Measurements from ENCODE around the gene FCHSD2. TPM values are rescaled to one million over a fixed set of nuclear protein-coding genes. Genes with fewer than 3 reads are reported as not detected.

Gene FCHSD2
- total RNA-seq, 4 donors from 2014 or later: 5.7 to 16.8 (median 7.9) TPM

DNA sequence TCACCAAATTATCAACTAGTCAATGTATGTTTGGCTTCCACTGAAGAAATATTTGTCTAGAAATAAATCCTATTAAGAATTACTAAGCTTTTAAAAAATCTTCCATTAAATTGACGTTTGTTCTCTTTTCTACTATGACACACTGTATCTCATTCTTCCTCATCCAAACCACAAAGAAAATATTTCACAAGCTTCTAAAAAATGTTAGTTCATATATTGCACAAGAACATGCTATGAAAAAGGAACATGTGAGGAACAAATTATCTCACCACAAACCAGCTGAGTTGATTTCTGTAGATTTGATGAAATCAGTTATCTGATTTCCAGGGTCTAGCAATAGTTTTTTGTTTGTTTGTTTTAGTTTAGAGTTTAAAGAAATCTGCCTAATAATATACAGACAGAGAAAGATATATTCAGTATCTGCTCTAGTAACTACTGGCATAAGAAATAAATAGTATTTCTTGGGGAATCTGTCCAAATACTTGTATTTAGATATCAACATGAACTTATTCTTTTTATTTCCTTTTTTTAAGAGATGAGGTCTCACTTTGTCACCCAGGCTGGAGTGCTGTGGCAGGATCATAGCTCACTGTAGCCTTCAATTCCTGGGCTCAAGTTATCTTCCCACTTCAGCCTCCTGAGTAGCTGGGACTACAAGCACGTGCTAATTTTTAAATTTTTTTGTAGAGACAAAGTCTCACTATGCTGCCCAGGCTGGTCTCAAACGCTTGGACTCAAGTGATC is 166.2 kb downstream of the FCHSD2 start:
- Histone ChIP-seq H3K36me3 (no peaks in the 10 kb centered on the region), H3K27ac (peak overlapping the region; percentile 77), H3K27me3 (no peaks in the 10 kb centered on the region), H3K4me1 (peaks cover 5% of the 10 kb centered on the region), H3K9me3 (no peaks in the 10 kb centered on the region), H3K4me3 (no peak overlapping the region)
- 58% methylated on average over 2 of the region's 3 CpGs for WGBS
- TF ChIP-seq, protein P1, sequence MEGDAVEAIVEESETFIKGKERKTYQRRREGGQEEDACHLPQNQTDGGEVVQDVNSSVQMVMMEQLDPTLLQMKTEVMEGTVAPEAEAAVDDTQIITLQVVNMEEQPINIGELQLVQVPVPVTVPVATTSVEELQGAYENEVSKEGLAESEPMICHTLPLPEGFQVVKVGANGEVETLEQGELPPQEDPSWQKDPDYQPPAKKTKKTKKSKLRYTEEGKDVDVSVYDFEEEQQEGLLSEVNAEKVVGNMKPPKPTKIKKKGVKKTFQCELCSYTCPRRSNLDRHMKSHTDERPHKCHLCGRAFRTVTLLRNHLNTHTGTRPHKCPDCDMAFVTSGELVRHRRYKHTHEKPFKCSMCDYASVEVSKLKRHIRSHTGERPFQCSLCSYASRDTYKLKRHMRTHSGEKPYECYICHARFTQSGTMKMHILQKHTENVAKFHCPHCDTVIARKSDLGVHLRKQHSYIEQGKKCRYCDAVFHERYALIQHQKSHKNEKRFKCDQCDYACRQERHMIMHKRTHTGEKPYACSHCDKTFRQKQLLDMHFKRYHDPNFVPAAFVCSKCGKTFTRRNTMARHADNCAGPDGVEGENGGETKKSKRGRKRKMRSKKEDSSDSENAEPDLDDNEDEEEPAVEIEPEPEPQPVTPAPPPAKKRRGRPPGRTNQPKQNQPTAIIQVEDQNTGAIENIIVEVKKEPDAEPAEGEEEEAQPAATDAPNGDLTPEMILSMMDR (IDR thresholded peaks at IDR 0.05): no peak
- TF ChIP-seq POLR2AphosphoS5 (IDR thresholded peaks at IDR 0.05) (no peak), POLR2A (IDR thresholded peaks at IDR 0.05) (no peak), EP300 (IDR thresholded peaks at IDR 0.05) (no peak)
- DNase-seq (ENCODE audit: low spot score in 2 of 2): no peak

- Histone ChIP-seq H3K27ac (no peak overlapping the region), H3K9me3 (no peaks in the 10 kb centered on the region), H3K4me3 (no peak overlapping the region), H3K36me3 (no peaks in the 10 kb centered on the region), H3K4me1 (peaks cover 5% of the 10 kb centered on the region), H3K27me3 (no peaks in the 10 kb centered on the region)
- no peak for DNase-seq (ENCODE audit: low spot score in 2 of 2)
- 86% methylated on average over 3 of the region's 3 CpGs for WGBS
- no peak for TF ChIP-seq EP300 (IDR thresholded peaks at IDR 0.05)
- no peak for TF ChIP-seq POLR2AphosphoS5 (IDR thresholded peaks at IDR 0.05)
- TF ChIP-seq, protein P1 (IDR thresholded peaks at IDR 0.05): no peak
- no peak for TF ChIP-seq POLR2A (IDR thresholded peaks at IDR 0.05)
Measured at GRCh38 chr11:72974487-72975205, 167.5 kb downstream of the FCHSD2 start.

DNA sequence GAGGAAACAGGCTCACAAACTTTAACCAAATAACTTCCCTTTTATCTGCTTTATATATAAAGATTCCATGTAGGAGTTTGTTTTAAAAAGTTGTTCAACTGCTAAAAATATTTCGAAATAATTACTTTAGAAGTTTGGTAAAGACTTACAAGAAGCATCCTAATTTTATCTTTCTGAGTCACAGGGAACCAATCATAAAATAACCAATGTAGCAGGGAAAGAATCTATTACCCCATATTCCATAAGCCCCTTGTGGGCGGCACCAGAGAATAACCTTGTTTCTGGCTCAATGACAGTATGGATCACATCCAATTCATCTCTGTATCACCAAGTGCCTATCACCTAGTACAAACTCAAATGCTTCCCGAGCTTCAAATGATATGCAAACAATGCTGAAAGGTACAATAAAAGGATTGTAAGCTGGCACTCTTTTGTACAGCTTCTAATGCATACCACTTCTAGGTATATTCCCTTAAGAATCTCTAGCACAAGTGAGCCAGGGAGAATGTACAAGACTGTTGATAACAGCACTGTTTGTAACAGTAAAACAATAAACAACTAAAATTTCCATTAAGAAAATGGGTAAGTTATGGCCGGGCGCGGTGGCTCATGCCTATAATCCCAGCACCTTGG is 169.5 kb downstream of the FCHSD2 start:
- H3K36me3 ChIP-seq: no peaks in the 10 kb centered on the region
- 90% methylated on average over 6 of the region's 6 CpGs for WGBS
- H3K27ac ChIP-seq: no peak overlapping the region
- peaks cover 5% of the 10 kb centered on the region for H3K4me1 ChIP-seq
- H3K9me3 ChIP-seq: no peaks in the 10 kb centered on the region
- H3K27me3 ChIP-seq: no peaks in the 10 kb centered on the region
- no peak overlapping the region for H3K4me3 ChIP-seq
- TF ChIP-seq, protein P1 (IDR thresholded peaks at IDR 0.05): no peak
- TF ChIP-seq POLR2A (IDR thresholded peaks at IDR 0.05) (no peak), EP300 (IDR thresholded peaks at IDR 0.05) (no peak), POLR2AphosphoS5 (IDR thresholded peaks at IDR 0.05) (no peak)
- DNase-seq (ENCODE audit: low spot score in 2 of 2): no peak

DNA sequence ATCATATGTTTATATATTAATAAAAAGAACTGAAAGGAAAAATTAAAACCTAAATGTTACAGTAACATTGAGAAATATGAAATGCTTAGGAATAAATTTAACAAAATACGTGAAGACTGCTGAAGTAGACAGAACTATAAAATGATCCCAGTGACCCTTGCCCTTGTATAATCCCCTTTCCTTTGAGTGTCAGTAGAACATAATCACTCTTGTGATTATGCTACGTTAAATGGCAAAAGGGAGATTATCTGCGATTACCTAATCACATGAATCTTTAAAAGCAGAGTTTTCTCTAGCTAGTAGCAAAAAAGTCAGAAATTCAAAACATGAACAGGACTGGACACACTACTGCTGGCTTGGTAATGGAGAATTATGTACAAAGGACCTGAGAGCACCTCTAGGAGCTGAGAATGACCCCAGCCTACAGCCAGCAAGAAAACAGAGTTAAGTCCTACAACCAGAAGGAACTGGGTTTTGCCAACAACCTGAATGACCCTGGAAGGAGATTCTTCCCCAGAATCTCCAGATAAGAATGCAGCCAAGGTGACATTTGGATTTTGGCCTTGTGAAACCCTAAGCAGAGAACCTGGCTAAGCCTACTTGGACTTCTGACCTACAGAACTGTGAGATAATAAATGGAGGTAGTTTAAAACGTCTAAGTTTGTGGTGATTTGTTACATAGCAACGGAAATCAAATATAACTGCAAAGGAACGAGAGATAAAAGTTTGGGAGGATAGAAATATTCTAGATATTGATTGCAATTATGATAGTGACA is 170.7 kb downstream of the FCHSD2 start:
- Histone ChIP-seq H3K27me3 (no peaks in the 10 kb centered on the region), H3K36me3 (no peaks in the 10 kb centered on the region), H3K4me1 (peaks cover 5% of the 10 kb centered on the region), H3K4me3 (no peak overlapping the region), H3K27ac (no peak overlapping the region), H3K9me3 (no peaks in the 10 kb centered on the region)
- no peak for DNase-seq (ENCODE audit: low spot score in 2 of 2)
- WGBS: 86% methylated on average over 6 of the region's 6 CpGs
- TF ChIP-seq, protein P1 (IDR thresholded peaks at IDR 0.05): no peak
- TF ChIP-seq POLR2A (IDR thresholded peaks at IDR 0.05): no peak
- TF ChIP-seq EP300 (IDR thresholded peaks at IDR 0.05): no peak
- TF ChIP-seq POLR2AphosphoS5 (IDR thresholded peaks at IDR 0.05): no peak

All from suprapubic skin (tissue), 4 donors.